ENCODE measurements around the gene KCNN3.

GRCh38 chr1:154683820-154684219 lies 186.3 kb downstream of the KCNN3 start:
- no peak for TF ChIP-seq CTCF (IDR thresholded peaks at IDR 0.05)
- TF ChIP-seq EP300 (IDR thresholded peaks at IDR 0.05) = no peak
- no peak for TF ChIP-seq POLR2A (IDR thresholded peaks at IDR 0.05)
